ENCODE measurements around the gene BAIAP2.

BAIAP2 gene

DNA sequence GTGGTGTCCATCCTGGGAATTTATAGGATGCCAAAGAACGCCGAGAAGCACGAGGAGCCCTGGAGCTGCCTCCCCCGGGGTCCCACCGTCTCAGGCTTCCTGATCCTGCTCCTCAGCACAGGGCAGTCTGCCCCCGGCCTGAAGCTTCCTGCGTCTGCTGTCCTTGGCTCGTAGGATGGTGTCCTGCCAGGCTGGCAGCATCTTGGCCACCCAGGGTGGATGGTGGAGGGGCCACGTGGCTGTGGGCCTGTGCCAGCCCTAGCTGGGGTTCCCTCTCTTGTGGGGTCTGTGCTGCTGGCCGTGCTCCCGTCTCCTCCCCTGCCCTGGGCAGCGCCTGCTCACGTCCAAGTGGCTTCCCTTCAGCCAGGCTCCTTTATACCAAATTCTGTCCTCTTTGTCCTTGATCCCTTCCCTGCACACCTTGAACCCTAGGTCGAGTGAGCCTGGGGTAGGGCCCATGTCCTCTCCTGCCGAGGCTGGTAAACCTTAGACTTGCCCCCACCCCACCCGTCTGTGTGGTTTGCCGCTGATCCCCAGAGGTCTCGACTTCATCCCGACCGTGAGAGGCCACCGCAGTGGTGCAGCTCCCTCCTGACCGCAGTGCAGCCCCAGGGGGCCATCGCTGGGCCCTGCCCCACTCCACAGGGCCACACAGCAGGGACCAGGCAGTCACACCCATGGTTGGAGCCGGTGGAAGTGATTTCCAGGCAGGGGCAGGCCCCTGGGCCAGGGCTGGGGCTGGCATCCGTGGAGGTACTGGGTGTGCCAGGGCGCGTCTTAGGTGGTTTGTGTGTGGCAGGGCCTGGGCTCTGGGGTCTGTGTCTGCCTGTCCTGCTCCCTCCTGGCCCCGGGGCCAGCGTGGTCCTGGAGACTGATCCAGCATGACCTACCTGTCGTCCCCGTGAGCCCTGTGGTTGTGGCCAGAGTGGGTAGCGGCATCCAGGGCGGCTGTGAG, 46.5 kb downstream of the BAIAP2 start:
- TF ChIP-seq, protein P1, sequence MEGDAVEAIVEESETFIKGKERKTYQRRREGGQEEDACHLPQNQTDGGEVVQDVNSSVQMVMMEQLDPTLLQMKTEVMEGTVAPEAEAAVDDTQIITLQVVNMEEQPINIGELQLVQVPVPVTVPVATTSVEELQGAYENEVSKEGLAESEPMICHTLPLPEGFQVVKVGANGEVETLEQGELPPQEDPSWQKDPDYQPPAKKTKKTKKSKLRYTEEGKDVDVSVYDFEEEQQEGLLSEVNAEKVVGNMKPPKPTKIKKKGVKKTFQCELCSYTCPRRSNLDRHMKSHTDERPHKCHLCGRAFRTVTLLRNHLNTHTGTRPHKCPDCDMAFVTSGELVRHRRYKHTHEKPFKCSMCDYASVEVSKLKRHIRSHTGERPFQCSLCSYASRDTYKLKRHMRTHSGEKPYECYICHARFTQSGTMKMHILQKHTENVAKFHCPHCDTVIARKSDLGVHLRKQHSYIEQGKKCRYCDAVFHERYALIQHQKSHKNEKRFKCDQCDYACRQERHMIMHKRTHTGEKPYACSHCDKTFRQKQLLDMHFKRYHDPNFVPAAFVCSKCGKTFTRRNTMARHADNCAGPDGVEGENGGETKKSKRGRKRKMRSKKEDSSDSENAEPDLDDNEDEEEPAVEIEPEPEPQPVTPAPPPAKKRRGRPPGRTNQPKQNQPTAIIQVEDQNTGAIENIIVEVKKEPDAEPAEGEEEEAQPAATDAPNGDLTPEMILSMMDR (conservative IDR thresholded peaks at IDR 0.05) = no peak
- peak overlapping the region; percentile 98 for H3K27ac ChIP-seq

DNA sequence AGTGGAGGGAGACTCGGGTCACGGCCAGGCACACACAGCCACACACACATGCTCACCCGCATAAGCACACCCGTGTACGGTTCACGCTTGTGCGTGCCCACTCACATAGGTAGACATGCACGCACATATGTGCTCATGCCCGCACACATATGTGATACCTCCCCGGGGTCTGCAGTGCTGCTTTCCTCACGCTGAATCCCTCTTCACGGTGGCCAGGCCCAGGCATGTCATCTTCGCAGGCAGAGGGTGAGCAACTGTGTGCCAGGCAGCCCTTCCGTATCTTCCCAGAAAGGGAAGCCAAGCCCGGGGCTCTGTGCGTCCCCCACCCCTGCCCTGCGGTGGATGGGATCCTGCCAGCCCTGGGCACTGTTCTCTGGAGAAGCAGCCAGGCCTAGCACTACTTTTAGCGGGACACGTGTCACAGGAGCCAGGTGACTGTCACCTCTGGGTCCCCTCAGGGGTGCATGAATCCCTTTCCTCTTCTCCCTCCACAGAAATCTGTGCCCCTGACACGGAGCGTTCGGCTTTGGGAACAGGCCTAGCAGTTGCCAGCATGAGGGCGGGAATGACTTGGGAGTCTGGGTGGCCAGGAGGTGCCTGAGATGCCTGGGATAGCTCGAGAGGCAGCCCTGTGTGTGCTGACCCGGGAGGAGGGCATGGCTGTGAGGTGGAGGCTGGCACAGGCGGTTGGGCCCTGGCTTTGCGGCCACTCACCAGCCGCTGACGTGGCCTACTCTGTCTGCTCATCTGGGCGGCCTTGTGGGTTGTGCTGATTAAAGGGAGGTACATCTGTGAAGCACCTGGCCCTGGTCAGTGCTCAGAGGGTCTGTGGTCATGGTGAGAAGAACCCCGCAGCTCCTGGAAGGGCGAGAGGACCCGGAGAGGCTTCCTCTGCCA, 47.5 kb downstream of the BAIAP2 start:
- TF ChIP-seq, protein P1 (conservative IDR thresholded peaks at IDR 0.05) = no peak
- H3K27ac ChIP-seq = peak overlapping the region; percentile 98

DNA sequence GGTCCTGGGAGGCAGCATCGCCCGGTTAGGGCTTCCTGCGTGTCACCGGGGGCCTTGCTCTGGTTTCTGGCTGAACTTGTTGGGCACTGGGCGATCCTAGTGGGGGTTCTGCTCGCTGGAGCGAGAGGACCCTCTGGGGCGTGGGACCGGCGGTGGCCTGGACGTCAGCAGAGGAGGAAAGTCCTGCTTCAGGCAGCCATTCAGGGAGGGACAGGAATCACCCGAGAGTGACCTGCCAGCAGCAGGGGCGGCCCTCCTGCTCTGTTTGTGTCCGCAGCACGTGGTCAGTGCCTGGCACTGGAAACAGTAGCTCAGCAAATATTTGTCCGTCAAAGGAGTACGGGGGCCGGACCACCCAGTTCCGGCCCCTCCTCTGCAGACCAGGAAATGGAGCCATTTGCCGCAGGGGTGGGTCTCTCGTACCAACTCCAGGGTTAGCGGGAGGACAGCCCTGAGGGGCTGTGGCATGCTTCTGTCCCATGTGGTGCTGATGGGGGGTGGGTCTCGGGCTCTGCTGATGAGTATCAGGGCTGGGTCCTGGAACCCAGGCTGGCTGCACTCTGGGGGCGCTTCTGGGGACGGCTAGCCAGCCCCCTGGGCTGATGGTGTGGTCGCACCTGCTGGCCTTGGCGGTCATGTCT, 48.3 kb downstream of the BAIAP2 start:
- TF ChIP-seq, protein P1 (conservative IDR thresholded peaks at IDR 0.05) = no peak

DNA sequence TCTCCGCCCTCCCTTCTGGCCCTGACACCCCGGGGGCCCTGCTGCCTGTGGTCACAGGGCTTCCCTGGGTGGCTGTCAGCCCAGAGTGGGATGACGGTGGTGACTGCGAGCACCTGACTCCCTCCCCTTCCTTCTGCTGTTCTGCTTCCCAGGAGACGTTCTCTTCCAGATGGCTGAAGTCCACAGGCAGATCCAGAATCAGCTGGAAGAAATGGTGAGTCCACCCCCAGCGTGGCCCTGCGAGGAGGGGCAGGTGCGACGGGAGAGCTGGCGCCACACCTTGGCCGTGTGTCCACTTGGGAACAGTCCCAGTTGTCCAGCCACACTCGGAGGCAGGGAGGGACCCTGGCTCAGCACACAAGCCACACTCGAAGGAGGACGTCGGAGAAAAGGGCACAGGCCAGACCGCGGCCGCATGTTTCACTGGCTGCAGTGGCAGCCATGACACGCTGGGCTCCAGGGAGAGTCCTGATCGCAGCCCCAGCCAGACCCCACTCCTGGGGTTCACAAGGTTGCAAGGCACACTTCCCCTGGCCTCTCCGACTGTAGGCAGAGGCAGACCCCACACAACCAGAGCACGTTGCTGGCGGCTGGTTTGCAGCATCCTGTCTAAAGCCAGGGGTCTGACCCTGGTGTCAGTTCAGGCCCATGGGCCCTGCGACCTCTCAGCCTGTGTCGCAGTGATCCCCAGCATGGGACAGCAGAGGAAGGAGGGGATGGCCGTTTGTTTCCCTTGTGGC, 49.9 kb downstream of the BAIAP2 start:
- H3K27ac ChIP-seq = peak overlapping the region; percentile 98
- TF ChIP-seq, protein P1 (conservative IDR thresholded peaks at IDR 0.05) = no peak

More for the DNA sequence above, 48.3 kb downstream of the BAIAP2 start:
- peak overlapping the region; percentile 98 for H3K27ac ChIP-seq

DNA sequence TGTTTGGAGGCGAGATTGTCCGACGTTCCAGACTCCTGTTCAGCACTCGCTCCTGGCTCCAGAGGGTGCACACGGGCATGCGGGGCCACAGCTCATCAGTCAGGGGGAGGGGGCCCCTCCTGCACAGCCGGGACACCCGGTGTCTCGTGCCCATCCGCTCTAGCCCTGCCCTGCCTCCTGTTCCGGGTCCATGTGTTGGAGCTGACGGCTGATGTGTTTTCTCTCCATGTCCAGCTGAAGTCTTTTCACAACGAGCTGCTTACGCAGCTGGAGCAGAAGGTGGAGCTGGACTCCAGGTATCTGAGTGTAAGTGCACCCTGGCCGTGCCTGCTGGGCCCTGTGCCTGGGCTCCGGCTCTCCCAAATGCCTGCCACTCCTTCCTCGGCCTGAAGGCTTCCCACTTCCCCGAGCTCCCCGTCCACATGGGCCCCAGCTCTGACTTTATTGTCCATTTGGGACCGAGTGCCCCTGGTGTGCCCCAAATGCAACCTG, 50.5 kb downstream of the BAIAP2 start:
- TF ChIP-seq, protein P1 (conservative IDR thresholded peaks at IDR 0.05) = no peak

DNA sequence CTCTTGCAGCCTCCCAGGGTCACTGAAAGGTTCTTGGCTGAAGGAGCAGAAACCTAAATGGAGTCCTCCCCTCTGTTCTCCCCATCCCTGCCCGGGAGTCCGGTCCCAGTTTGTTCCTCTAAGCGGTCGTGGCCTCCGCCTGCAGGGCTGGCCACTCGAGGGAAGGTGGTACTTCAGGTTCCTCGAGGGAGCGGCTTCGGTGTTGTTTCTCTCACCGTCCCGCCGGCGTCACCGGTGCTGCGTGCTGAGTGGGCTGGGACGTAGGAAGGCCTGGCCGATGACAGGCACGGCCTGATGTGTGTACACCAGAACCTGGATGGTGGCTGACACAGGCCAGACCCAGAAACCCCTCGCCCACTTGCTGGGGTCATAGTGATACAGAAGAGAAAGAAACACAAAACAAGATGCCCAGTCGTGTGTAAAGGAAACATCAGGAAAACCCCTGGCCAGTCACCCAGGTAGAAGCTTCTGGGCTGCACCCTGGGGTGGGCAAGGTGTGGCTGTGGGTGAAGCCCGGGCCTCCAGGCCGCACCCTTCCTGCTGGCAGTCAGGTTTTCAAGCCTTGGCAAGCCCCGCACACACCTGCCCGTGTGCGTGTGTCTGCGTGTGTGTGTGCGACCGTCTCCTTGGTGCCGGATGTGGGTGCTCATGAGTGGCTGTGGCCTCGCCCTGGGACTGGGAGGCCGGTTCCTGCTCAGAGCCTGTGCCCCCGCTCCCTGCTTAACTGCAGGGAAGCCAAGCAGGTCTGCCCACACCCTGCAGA, 52.0 kb downstream of the BAIAP2 start:
- TF ChIP-seq, protein P1 (conservative IDR thresholded peaks at IDR 0.05) = no peak
- H3K27ac ChIP-seq = peak overlapping the region; percentile 23

More for the DNA sequence above, 50.5 kb downstream of the BAIAP2 start:
- peak overlapping the region; percentile 98 for H3K27ac ChIP-seq
